CD4-positive, alpha-beta T cell treated with Interleukin-1 beta for 1 hour (primary cell): ENCODE data around the gene AMPH.
"Not testable (repeated sequence)": the region's sequence is repeated elsewhere in the genome, so short reads cannot be mapped to it uniquely, and the experiment has no call there.

Source experiments
- DNase-seq, 2 donors: peaks; one replicate each; pipeline ENCODE4 v3.0.0-alpha.2; 2020 to 2022

The AMPH gene

DNA sequence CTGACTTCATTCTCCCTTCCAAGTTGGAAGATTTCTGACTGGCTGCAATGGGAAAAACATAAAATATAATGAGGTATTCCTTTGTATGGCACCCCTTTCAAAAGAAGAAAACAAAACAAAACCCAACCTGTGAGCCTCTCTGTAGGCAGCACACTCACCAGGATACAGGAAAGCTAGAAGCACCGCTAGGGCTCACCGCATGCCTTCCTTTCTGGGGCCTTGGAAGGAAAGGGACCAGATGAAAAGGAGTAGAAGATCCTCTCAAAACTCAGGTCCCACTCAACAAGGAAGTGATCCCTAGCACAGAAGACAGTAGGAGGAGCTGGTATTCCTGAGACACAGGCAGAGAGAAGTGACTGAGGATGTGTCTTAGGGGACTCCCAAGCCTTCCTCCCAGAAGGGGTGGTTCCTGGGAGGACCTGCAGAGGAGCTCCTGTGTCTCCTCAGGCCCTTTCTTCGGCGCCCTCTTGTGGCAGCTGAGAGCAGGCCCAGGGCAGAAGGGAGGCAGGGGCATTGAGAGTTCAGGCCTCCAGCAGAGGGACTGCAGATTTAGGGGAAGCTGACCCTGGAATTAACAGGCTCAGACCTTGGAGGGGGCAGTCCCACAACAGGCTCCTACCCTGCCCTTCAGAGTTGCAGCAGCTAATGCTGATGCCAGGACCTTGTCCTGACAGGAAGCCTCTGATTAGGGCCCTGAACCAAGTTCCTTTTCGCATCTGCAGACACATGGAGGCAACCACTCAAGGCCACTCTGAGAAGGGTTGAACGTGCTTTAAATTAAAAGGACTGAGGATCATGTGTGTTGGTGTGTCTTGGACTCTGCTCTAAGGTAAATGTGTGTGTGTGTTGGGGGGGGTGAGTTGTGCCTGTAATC is 285.6 kb downstream of the AMPH start:
- DNase-seq = peak; percentile 56 to 58

DNA sequence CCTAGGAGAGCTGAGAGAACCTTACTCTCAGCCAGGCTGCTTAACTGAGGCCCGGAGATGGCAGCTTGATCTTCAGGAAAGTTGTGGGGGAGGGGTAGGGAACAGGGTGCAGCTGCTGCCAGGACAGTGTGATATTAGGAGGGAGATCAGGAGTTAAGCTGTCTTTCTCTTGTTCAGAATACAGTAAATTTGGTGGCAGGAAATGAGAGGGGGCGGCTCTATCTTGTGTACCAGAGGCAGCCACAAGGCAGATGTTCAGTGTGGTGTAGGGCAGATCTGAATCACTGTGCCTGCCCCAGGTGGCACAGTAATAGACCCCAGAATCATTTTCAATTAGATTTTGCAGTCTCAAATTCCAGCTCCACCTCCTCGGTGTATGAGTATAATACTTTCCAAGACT is 286.4 kb downstream of the AMPH start:
- not testable (repeated sequence) for DNase-seq

DNA sequence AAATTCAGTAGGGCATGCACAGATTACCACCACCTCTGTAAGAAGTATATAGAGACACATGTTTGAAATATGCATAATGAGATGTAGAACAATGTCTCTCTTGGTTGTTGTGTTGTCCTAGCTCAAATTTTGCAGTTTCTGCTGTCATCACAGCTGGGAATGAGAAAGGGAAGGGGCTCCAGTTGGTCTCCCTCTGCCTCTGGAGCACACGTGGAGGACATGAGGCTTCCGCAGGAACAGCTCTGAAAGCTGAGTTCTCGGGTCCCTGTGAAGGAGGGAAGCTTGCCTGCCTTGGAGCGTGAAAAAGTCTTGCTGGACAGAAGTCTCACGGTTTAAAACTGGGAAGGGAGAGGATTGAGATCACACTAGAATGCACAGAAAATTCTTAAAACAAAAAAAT is 289.0 kb downstream of the AMPH start:
- not testable (repeated sequence) for DNase-seq

DNA sequence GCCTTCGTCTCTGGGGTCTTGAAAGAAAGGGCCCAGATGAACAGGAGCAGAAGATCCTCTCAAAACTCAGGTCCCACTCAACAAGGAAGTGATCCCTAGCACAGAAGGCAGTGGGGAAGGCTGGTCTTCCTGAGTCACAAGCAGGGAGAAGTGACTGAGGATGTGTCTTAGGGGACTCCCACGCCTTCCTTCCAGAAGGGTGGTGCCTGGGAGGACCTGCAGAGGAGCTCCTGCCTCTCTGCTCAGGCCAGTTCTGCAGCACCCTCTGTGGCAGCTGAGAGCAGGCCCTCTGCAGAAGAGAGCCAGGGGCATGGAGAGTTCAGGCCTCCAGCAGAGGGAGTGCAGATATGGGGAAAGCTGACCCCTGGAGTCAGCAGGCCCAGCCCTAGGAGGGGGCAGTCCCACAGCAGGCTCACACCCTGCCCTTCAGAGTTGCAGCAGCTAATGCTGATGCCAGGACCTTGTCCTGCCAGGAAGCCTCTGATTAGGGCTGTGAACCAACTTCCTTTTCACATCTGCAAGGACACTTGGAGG is 289.9 kb downstream of the AMPH start:
- peak in 1 of 2 donors; percentile 43 for DNase-seq

DNA sequence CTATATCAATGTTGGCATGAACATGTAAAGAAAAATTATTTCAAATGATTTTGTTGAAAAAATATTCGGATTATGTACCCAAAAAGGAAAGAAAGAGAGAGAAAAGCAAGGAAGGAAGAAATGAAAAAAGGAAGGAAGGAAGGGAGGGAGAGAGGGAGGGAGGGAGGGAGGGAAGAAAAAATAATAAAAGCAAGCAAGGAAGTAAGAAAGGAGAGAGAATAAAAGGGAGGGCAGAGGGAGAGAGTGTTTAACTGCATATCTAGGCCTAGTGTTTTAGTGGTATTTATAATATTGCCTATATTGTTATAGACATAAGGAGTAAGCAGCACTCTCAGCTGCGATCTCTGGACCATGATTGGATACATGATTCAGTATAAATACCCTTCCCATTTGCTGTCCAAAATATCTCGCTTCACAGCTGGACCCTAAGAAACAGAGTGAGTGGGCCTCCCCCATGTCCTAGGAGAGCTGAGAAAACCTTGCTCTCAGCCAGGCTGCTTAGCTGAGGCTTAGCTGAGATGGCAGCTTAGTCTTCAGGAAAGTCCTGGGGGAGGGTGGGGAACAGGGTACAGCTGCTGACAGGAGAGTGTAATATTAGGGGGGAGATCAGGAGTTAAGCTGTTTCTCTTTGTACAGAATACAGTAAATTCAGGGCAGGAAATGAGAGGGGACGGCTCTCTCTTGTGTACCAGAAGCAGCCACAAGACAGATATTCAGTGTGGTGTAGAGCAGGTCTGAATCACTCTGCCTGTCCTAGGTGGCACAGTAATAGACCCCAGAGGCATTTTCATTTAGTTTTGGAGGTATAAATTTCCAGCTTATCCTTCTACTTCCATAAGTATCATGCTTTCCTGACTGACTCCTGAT is 291.0 kb downstream of the AMPH start:
- no peak for DNase-seq

DNA sequence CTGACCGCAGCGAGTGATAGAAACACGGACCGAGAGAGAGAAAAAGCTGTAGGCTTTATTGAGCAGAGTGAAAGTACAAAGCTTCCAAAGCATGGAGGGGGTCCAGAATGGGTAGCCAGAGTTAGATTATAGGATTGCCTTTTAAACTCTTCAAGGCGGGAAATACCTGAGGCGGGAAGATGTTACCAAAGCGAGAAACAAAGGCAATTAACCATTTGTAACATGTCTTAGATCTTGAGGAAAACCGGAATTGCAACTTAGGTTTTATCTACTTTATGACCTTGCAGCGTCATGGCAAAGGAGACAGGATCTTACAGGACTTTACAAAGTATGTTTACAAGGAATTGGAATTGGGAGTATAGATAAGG is 295.0 kb downstream of the AMPH start:
- not testable (repeated sequence) for DNase-seq

DNA sequence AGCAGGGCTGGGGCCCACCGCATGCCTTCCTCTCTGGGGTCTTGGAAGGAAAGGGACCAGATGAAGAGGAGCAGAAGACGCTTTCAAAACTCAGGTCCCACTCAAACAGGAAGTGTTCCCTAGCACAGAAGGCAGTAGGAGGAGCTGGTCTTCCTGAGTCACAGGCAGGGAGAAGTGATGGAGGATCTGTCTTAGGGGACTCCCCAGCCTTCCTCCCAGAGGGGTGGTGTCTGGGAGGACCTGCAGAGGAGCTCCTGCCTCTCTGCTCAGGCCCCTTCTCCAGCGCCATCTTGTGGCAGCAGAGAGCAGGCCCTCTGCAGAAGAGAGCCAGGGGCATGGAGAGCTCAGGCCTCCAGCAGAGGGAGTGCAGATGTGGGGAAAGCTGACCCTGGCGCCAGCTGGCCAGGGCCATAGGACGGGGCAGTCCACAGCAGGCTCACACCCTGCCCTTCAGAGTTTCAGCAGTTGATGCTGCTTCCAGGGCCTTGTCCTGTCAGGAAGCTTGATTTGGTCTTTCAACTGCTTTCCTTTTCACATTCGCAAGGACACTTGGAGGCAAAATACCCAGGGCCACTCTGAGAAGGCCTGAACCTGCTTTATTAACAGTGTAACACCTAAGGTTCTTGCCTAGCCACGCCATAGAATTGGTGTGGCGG is 295.6 kb downstream of the AMPH start:
- DNase-seq = peak; percentile 87 to 91

DNA sequence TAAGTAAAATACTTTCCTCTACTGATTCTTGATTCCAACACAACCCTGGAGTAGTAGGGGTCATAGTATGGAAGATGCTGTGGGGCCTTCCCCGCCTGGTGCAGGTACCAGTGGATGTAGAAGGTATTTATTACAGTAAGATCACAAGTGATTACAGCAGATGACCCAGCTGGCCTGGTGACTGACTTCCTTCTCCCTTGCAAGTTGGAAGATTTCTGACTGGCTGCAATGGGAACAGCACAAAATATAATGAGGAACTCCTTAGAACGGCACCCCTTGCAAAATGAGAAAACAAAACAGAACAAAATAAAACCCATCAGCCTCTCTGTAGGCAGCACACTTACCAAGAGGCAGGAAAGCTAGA is 296.1 kb downstream of the AMPH start:
- no peak for DNase-seq

DNA sequence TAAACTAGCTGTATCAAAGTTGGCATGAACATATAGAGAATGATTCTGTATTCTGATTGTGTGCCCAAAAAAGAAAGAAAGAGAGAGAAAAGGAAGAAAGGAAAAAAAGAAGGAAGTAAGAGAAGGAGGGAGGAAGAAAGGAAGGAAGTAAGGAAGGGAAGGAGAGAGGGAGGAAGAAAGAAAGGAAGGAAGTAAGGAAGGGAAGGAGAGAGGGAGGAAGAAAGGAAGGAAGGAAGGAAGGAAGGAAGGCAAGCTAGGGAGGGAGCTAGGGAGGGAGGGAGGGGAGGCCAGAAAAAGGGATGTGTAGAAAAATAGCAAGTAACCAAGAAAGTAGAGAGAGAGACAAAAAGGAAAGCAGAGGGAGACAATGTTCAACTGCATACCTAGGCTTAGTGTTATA is 297.0 kb downstream of the AMPH start:
- DNase-seq = no peak
